Measurements from ENCODE around the gene TM4SF1. TPM values are rescaled to one million over a fixed set of nuclear protein-coding genes. Genes with fewer than 3 reads are reported as not detected.

TM4SF1 gene
- total RNA-seq, 1 experiment from 2014 or later = 27.7 TPM

DNA sequence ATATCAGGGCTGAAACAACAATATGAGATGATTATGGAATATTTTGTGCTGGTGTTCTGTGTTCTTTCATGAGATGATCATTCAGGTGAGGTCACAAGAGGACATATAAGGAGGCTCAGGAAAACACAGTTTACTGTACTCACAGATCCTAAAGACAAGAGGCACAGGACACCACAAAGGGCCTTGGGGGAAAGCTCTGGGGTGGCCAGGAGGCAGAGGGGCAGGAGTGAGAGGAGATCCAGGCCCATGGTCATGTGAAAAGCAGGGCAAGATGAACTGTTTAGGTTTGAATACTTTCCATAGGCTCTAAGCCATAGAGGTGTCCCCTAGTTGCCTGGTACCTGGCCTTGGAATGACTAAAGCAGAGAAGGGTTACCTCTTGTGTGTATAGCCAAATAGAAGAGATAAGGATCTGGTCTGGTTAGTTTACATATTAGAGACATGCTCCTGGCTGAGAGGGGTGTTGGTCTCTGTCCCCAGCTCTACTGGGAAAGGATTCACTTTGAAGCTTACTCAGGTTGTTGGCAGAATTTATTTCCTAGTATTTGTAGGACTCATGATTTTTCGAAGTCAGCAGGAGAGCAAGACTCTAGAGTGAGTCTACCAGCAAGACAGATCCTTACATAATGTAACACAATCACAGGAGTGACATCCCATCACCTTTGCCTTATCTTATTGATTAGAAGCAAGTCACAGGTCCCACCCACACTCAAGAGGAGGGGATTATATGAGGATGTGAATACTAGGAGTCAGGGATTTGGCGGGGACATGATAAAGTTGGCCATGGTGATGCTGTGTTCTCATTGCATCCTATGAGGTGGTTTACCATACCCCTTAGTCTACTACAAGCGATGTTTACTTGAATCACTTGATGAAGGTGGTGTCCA is 11.3 kb upstream of the TM4SF1 start:
- DNase-seq (ENCODE audit: unreplicated experiment) = no peak

DNA sequence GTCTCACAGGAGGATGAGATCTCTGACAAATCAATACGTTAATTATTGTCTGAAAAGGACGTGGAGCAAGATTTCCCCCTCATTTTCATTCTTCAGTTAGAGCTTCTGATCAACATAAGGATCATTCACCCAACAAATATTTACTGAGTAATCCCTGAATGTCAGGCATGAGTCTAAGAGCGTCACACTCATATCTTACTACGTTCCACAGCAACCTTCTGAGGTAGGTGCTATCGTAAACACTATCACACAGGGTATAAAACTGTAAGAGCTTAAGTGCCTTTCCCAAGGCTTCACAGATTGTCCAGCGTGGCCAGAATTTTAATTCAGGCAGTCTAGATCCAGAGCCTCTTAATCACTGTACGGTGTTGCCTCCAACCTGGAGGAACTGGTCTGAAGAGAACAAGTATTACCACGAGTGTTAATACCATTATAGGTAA is 10.6 kb upstream of the TM4SF1 start:
- ChIA-PET POLR2A (interaction anchor here (3.5 to 10.0 kb wide), 2 partner anchors 14 to 88 kb away, joined by 15 to 217 read pairs; partner anchors contain the start of gene TM4SF1), CTCF (interaction anchor here (0.5 to 2.2 kb wide), 8 partner anchors 13 to 364 kb away, joined by 3 to 6 read pairs (median 5); partner anchors contain the start of gene COMMD2)
- BruUV-seq (replicated peaks) = no TSS peak
- no peak for DNase-seq (ENCODE audit: unreplicated experiment)
- Mint-ChIP-seq H3K27ac (ENCODE audit: low read depth, unreplicated experiment) (peak overlapping the region; percentile 98), H3K4me1 (ENCODE audit: insufficient read depth, unreplicated experiment) (peaks cover 48% of the 10 kb centered on the region), H3K27me3 (ENCODE audit: insufficient read depth, unreplicated experiment) (no peaks in the 10 kb centered on the region), H3K36me3 (ENCODE audit: insufficient read depth, unreplicated experiment) (no peaks in the 10 kb centered on the region), H3K4me3 (ENCODE audit: unreplicated experiment) (no peak overlapping the region), H3K9me3 (ENCODE audit: unreplicated experiment) (no peaks in the 10 kb centered on the region)
- intact Hi-C loops (cut with micrococcal nuclease) = loop anchor here (5.0 kb wide), 1 partner anchor 86 kb away; no protein-coding TSS in a partner anchor
- TF ChIP-seq, protein P1, sequence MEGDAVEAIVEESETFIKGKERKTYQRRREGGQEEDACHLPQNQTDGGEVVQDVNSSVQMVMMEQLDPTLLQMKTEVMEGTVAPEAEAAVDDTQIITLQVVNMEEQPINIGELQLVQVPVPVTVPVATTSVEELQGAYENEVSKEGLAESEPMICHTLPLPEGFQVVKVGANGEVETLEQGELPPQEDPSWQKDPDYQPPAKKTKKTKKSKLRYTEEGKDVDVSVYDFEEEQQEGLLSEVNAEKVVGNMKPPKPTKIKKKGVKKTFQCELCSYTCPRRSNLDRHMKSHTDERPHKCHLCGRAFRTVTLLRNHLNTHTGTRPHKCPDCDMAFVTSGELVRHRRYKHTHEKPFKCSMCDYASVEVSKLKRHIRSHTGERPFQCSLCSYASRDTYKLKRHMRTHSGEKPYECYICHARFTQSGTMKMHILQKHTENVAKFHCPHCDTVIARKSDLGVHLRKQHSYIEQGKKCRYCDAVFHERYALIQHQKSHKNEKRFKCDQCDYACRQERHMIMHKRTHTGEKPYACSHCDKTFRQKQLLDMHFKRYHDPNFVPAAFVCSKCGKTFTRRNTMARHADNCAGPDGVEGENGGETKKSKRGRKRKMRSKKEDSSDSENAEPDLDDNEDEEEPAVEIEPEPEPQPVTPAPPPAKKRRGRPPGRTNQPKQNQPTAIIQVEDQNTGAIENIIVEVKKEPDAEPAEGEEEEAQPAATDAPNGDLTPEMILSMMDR (IDR thresholded peaks at IDR 0.05; ENCODE audit: unreplicated experiment) = no peak

More for the DNA sequence above, 11.3 kb upstream of the TM4SF1 start:
- ChIA-PET POLR2A (interaction anchor here (0.6 to 10.0 kb wide), 4 partner anchors 15 to 276 kb away, joined by 3 to 217 read pairs (median 9); partner anchors contain the start of gene TM4SF1), CTCF (interaction anchor here (0.8 to 2.1 kb wide), 5 partner anchors 19 to 364 kb away, joined by 3 to 6 read pairs (median 5); partner anchors contain the start of gene COMMD2)
- no TSS peak for BruUV-seq (replicated peaks)
- H3K4me3 Mint-ChIP-seq (ENCODE audit: unreplicated experiment) = no peak overlapping the region
- TF ChIP-seq, protein P1 (IDR thresholded peaks at IDR 0.05; ENCODE audit: unreplicated experiment) = no peak
- H3K4me1 Mint-ChIP-seq (ENCODE audit: insufficient read depth, unreplicated experiment) = peaks cover 48% of the 10 kb centered on the region
- intact Hi-C loops (cut with micrococcal nuclease) = loop anchor here (5.0 kb wide), 1 partner anchor 86 kb away; no protein-coding TSS in a partner anchor
- H3K27ac Mint-ChIP-seq (ENCODE audit: low read depth, unreplicated experiment) = peak overlapping the region; percentile 98
- H3K27me3 Mint-ChIP-seq (ENCODE audit: insufficient read depth, unreplicated experiment) = no peaks in the 10 kb centered on the region
- no peaks in the 10 kb centered on the region for H3K9me3 Mint-ChIP-seq (ENCODE audit: unreplicated experiment)
- no peaks in the 10 kb centered on the region for H3K36me3 Mint-ChIP-seq (ENCODE audit: insufficient read depth, unreplicated experiment)

DNA sequence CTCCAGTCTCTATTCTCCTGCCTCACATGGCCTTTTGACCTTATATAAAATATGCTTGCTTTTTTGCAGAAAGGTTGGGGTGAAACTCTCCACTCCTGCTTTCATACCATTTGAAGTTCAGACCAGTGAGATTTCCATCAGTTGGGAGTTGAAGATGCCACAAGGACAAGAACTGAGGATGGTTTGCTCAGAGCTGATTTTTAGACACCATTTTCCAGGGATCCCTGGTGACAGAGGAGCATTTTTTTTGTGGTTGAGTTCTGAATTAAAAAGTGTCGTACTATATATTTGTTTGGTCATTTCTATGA is 8.8 kb upstream of the TM4SF1 start:
- H3K27ac Mint-ChIP-seq (ENCODE audit: low read depth, unreplicated experiment) = peak overlapping the region; percentile 98
- no peaks in the 10 kb centered on the region for H3K27me3 Mint-ChIP-seq (ENCODE audit: insufficient read depth, unreplicated experiment)
- TF ChIP-seq, protein P1 (IDR thresholded peaks at IDR 0.05; ENCODE audit: unreplicated experiment) = no peak
- BruUV-seq (replicated peaks) = no TSS peak
- ChIA-PET CTCF (interaction anchor here (0.7 to 2.2 kb wide), 4 partner anchors 11 to 95 kb away, joined by 3 to 6 read pairs (median 4); no protein-coding TSS in a partner anchor), POLR2A (interaction anchor here (0.9 to 10.0 kb wide), 7 partner anchors 12 to 365 kb away, joined by 4 to 217 read pairs (median 6); partner anchors contain the start of genes TM4SF1 and TM4SF4)
- intact Hi-C loops (cut with micrococcal nuclease) = loop anchor here (5.0 kb wide), 1 partner anchor 84 kb away; no protein-coding TSS in a partner anchor
- H3K36me3 Mint-ChIP-seq (ENCODE audit: insufficient read depth, unreplicated experiment) = no peaks in the 10 kb centered on the region
- peaks cover 54% of the 10 kb centered on the region for H3K4me1 Mint-ChIP-seq (ENCODE audit: insufficient read depth, unreplicated experiment)
- H3K9me3 Mint-ChIP-seq (ENCODE audit: unreplicated experiment) = no peaks in the 10 kb centered on the region
- DNase-seq (ENCODE audit: unreplicated experiment) = no peak
- peak overlapping the region; percentile 13 for H3K4me3 Mint-ChIP-seq (ENCODE audit: unreplicated experiment)

Measured in MCF 10A (cell line).